Panc1 (cell line): ENCODE results near the gene METTL16. TPM values are rescaled to one million over a fixed set of nuclear protein-coding genes. Genes with fewer than 3 reads are reported as not detected.

ENCODE experiments used
- ATAC-seq: fragments of 200-7000 bp; cut with Tn5 transposase; 2 replicates; pipeline ENCODE4 v1.9.1; 2020; ENCODE audit warnings: mild to moderate bottlenecking, moderate library complexity
- BruUV-seq: library from RNA; stranded (reverse); fragments of 400-500 nt; replicated peaks from 2 replicates; lab custom pipeline; 2021; lab: Mats Ljungman, UMichigan
- CTCF ChIA-PET: fragments of 300-600 bp; sonication (Branson Sonifier 250); formaldehyde crosslinking; loops from one replicate; lab custom pipeline; 2022; ENCODE audit warnings: antibody characterized with exemption; lab: Charles Lee
- POLR2A ChIA-PET: fragments of 300-600 bp; sonication (Branson Sonifier 250); formaldehyde crosslinking; loops from one replicate; lab custom pipeline; 2022; ENCODE audit warnings: antibody characterized with exemption; lab: Charles Lee
- DNase-seq: peaks from one replicate; pipeline ENCODE4 v3.0.0-alpha.2; 2010; ENCODE audit warnings: low read depth, low spot score
- H3K27ac ChIP-seq: 2 replicates; pipeline ENCODE4 v1.5.1; 2011; ENCODE audit warnings: mild to moderate bottlenecking, low read length, inconsistent platforms
- H3K27me3 ChIP-seq: fragments of 200-500 bp; sonication (Bioruptor generic); 2 replicates; pipeline ENCODE4 v1.6.0; 2014; ENCODE audit warnings: low read length, inconsistent platforms; ENCODE audit not compliant: control insufficient read depth, insufficient read depth
- H3K36me3 ChIP-seq: fragments of 200-500 bp; sonication (Bioruptor generic); 2 replicates; pipeline ENCODE4 v1.5.1; 2014; ENCODE audit warnings: inconsistent platforms, mild to moderate bottlenecking, low read length, moderate library complexity; ENCODE audit not compliant: control insufficient read depth, insufficient read depth
- H3K4me1 ChIP-seq: 2 replicates; pipeline ENCODE4 v1.5.1; 2011; ENCODE audit warnings: inconsistent platforms, mild to moderate bottlenecking, low read length, moderate library complexity; ENCODE audit not compliant: control insufficient read depth, insufficient read depth
- H3K4me3 ChIP-seq, 2 experiments: 2 replicates each; pipeline ENCODE4 v1.5.1; 2011 to 2012; ENCODE audit warnings: low read depth in 2 of 2, low read length in 2 of 2, mild to moderate bottlenecking in 2 of 2, inconsistent platforms in 1 of 2, moderate library complexity in 1 of 2
- H3K9me3 ChIP-seq: fragments of 200-500 bp; sonication (Bioruptor generic); 2 replicates; pipeline ENCODE4 v1.5.1; 2014; ENCODE audit warnings: low read depth, mild to moderate bottlenecking, inconsistent platforms, low read length, moderate library complexity; ENCODE audit not compliant: control insufficient read depth, insufficient read depth
- CTCF ChIP-seq: fragments of 450-650 bp; IDR thresholded peaks from 2 replicates; pipeline ENCODE4 v1.5.1; 2017; ENCODE audit warnings: mild to moderate bottlenecking
- POLR2AphosphoS5 ChIP-seq: IDR thresholded peaks from 2 replicates; pipeline ENCODE4 v1.6.1; 2012; ENCODE audit warnings: mild to moderate bottlenecking, low read depth, low read length, moderate library complexity
- SIN3A ChIP-seq: IDR thresholded peaks from 2 replicates; pipeline ENCODE4 v1.6.1; 2012; ENCODE audit warnings: low read depth, mild to moderate bottlenecking, low read length, moderate library complexity, borderline replicate concordance; ENCODE audit not compliant: insufficient read depth
- TCF7L2 ChIP-seq: IDR thresholded peaks from 2 replicates; pipeline ENCODE4 v1.6.1; 2011; ENCODE audit warnings: mild to moderate bottlenecking, low read depth, low read length, inconsistent platforms
- in situ Hi-C: cut with HindIII; loops from 2 replicates; pipeline ENCODE4 v1.10.0; 2016; ENCODE audit warnings: low sequenced_read_pairs, low pct_unique_long_range_greater_than_20kb
- intact Hi-C: fragments of 100-400 bp; cut with micrococcal nuclease; formaldehyde crosslinking; loops from one replicate; pipeline ENCODE4 v1.10.0; 2022; ENCODE audit not compliant: unreplicated experiment
- total RNA-seq: library from RNA; stranded (reverse); gene quantifications from one replicate; pipeline ENCODE4 v1.2.1, GENCODE V29; 2021; ENCODE audit not compliant: unreplicated experiment
- TF ChIP-seq, protein P1 (sequence below), 2 experiments: IDR thresholded peaks; 2 replicates each; pipeline ENCODE4 v1.6.1; 2011 to 2012; ENCODE audit warnings: low read depth in 2 of 2, control low read depth in 1 of 2, low read length in 1 of 2, mild to moderate bottlenecking in 1 of 2, moderate library complexity in 1 of 2; ENCODE audit not compliant: insufficient read depth in 1 of 2

METTL16 gene
- total RNA-seq, 1 experiment from 2014 or later = 34.7 TPM

DNA sequence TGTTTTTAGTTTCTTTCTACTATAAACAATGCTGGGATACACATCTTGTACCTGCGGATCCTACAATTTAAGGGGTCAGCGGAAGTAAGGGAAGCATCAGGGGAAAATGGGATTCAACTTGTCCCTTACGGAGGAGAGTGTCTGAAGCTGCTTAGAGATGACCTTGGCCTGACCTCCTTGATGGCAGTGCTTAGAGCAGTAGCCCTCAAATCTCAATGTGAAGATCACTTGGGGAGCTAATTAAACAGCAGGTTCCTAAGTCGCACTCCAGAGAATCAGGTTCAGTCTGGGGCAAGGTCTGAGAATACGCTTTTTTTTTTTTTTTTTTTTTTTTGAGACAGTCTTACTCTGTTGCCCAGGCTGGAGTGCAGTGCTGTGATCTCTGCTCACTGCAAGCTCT, 9.6 kb upstream of the METTL16 start:
- TF ChIP-seq, protein P1, sequence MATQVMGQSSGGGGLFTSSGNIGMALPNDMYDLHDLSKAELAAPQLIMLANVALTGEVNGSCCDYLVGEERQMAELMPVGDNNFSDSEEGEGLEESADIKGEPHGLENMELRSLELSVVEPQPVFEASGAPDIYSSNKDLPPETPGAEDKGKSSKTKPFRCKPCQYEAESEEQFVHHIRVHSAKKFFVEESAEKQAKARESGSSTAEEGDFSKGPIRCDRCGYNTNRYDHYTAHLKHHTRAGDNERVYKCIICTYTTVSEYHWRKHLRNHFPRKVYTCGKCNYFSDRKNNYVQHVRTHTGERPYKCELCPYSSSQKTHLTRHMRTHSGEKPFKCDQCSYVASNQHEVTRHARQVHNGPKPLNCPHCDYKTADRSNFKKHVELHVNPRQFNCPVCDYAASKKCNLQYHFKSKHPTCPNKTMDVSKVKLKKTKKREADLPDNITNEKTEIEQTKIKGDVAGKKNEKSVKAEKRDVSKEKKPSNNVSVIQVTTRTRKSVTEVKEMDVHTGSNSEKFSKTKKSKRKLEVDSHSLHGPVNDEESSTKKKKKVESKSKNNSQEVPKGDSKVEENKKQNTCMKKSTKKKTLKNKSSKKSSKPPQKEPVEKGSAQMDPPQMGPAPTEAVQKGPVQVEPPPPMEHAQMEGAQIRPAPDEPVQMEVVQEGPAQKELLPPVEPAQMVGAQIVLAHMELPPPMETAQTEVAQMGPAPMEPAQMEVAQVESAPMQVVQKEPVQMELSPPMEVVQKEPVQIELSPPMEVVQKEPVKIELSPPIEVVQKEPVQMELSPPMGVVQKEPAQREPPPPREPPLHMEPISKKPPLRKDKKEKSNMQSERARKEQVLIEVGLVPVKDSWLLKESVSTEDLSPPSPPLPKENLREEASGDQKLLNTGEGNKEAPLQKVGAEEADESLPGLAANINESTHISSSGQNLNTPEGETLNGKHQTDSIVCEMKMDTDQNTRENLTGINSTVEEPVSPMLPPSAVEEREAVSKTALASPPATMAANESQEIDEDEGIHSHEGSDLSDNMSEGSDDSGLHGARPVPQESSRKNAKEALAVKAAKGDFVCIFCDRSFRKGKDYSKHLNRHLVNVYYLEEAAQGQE (IDR thresholded peaks at IDR 0.05; ENCODE audit: insufficient read depth in 1 of 2, low read depth in 2 of 2, low read length in 1 of 2) = no peak
- TF ChIP-seq POLR2AphosphoS5 (no peak), CTCF (no peak), TCF7L2 (no peak), SIN3A (no peak)
- no peak overlapping the region for H3K27ac ChIP-seq
- in situ Hi-C loops (no loop called here), intact Hi-C loops (no loop called here)
- H3K36me3 ChIP-seq = no peaks in the 10 kb centered on the region
- ChIA-PET CTCF (interaction anchor here (0.7 kb wide), 1 partner anchor 154 kb away, joined by 5 read pairs; no protein-coding TSS in a partner anchor), POLR2A (interaction anchor here (0.7 kb wide), 1 partner anchor 253 kb away, joined by 8 read pairs; no protein-coding TSS in a partner anchor)
- no peak overlapping the region for H3K4me3 ChIP-seq
- DNase-seq (no peak), ATAC-seq (no peak)
- H3K4me1 ChIP-seq = no peaks in the 10 kb centered on the region
- BruUV-seq = no TSS peak
- no peaks in the 10 kb centered on the region for H3K9me3 ChIP-seq
- no peaks in the 10 kb centered on the region for H3K27me3 ChIP-seq

DNA sequence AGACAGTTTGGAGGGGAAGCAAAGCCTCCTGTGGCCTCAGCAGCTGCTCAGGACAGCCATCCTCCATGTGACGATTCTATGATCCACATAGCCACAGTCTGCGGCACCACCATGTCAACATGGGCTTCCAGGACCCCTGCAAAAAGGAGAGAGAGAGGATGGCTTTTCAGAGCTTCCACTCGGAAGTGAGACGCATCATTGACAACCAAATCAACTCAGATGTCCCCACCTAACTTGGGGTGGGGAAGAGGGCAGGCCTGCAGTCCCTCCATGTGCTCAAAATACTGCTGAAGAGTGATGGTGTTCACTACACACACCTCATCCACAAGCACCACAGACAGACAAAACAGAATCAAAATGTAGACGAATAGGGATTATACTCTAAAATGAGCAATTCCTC, 5.9 kb upstream of the METTL16 start:
- intact Hi-C loops = no loop called here
- TF ChIP-seq, protein P1 (IDR thresholded peaks at IDR 0.05; ENCODE audit: insufficient read depth in 1 of 2, low read depth in 2 of 2, low read length in 1 of 2) = no peak
- TF ChIP-seq POLR2AphosphoS5 = no peak
- no peak for TF ChIP-seq TCF7L2
- TF ChIP-seq SIN3A = no peak
- TF ChIP-seq CTCF = no peak
- Histone ChIP-seq H3K4me1 (no peaks in the 10 kb centered on the region), H3K36me3 (no peaks in the 10 kb centered on the region), H3K27me3 (no peaks in the 10 kb centered on the region), H3K4me3 (no peak overlapping the region), H3K9me3 (no peaks in the 10 kb centered on the region), H3K27ac (no peak overlapping the region)
- ATAC-seq (no peak), DNase-seq (no peak)
- ChIA-PET CTCF (no interaction called here), POLR2A (interaction anchor here (0.7 kb wide), 1 partner anchor 131 kb away, joined by 6 read pairs; no protein-coding TSS in a partner anchor)
- in situ Hi-C loops = no loop called here
- no TSS peak for BruUV-seq
